Right lobe of liver (tissue), 6 donors: ENCODE data around the gene TEF. TPM values are rescaled to one million over a fixed set of nuclear protein-coding genes. Genes with fewer than 3 reads are reported as not detected.

Experiments used
- ATAC-seq, 4 donors: fragments of 200-7000 bp; cut with Tn5 transposase; one replicate each; pipeline ENCODE4 v1.9.1; 2020; ENCODE audit warnings: mild to moderate bottlenecking in 4 of 4, moderate library complexity in 4 of 4
- DNase-seq, 3 donors: peaks; one replicate each; pipeline ENCODE4 v3.0.0-alpha.2; 2020
- H3K27ac ChIP-seq, 3 donors: fragments of 200-600 bp; one replicate each; pipeline ENCODE4 v1.8.0; 2022
- H3K27me3 ChIP-seq, 2 donors: fragments of 200-600 bp; one replicate each; pipeline ENCODE4 v1.8.0; 2022
- H3K36me3 ChIP-seq, 4 donors: fragments of 200-600 bp; sonication (generic) in 1 of 4; one replicate each; pipeline versions ENCODE4 v1.5.1 to v1.8.0; 2017 to 2022; ENCODE audit warnings: control low read depth in 1 of 4
- H3K4me1 ChIP-seq, 4 donors: fragments of 200-600 bp; sonication (generic) in 1 of 4; one replicate each; pipeline versions ENCODE4 v1.5.1 to v1.8.0; 2017 to 2022; ENCODE audit warnings: control low read depth in 1 of 4
- H3K4me3 ChIP-seq, 3 donors: fragments of 200-600 bp; one replicate each; pipeline ENCODE4 v1.8.0; 2022
- H3K9me3 ChIP-seq, 4 donors: fragments of 200-600 bp; sonication (generic) in 1 of 4; one replicate each; pipeline versions ENCODE4 v1.5.1 to v1.8.0; 2017 to 2022; ENCODE audit warnings: control low read depth in 1 of 4
- CTCF ChIP-seq, 4 donors: fragments of 200-600 bp in 3 of 4; fragments of 450-650 bp in 1 of 4; IDR thresholded peaks; one replicate each; pipeline versions ENCODE4 v1.5.1 to v1.8.0; 2016 to 2022; ENCODE audit warnings: antibody characterized with exemption in 4 of 4, mild to moderate bottlenecking in 2 of 4
- POLR2A ChIP-seq: fragments of 450-650 bp; IDR thresholded peaks from one replicate; pipeline ENCODE4 v1.6.1; 2017; ENCODE audit warnings: antibody characterized with exemption, mild to moderate bottlenecking
- WGBS: methylation state at CpG from one replicate; pipeline ENCODE4 v1.1.6; 2018; ENCODE audit warnings: low coverage, low lambda C conversion rate; ENCODE audit not compliant: insufficient coverage; ENCODE audit errors: missing lambda C conversion rate; 5-methylcytosine and 5-hydroxymethylcytosine counted together
- intact Hi-C, 2 donors: fragments of 100-400 bp; cut with DNase I; formaldehyde crosslinking; loops; one replicate each; pipeline versions ENCODE4 v1.11.2 to v1.14.1; 2022
- total RNA-seq, 6 experiments: library from RNA; depleted of rRNA in 2 of 6; stranded (reverse); fragments of >200 nt in 2 of 6; fragmentation: NEBNext Ultra II Directional in 3 of 6; extraction: Animal tissue kit (Norgen Biotek cat#: 25700) in 3 of 6; gene quantifications; one replicate each; pipeline versions ENCODE4 v1.1.0 to v1.2.4, GENCODE V29; 2016 to 2023
- donor health status: DM: no; HTN: yes; CAD: no.
- donor health status: DM: no; HTN: no; CAD: no.
- donor health status: DM: no; HTN: no; CAD: no.
- donor health status: DM: no; HTN: yes; CAD: no.
- donor health status: DM: no; HTN: yes; CAD: no.

The TEF gene
- total RNA-seq, 6 experiments from 2014 or later: 6.1 to 28.9 (median 15.5) TPM

GRCh38 chr22:41444360-41445128, 62.8 kb downstream of the TEF start:
- Histone ChIP-seq H3K27ac (peak overlapping the region; percentile 98 to 100 (median 99)), H3K4me3 (peak overlapping the region; percentile 72 to 96 (median 95)), H3K36me3 (peaks cover 0 to 24% (median 9%) of the 10 kb centered on the region in 4 donors), H3K4me1 (peaks cover 0 to 48% (median 15%) of the 10 kb centered on the region in 4 donors), H3K27me3 (no peaks in the 10 kb centered on the region), H3K9me3 (no peaks in the 10 kb centered on the region)
- 0% methylated on average over 25 of the region's 35 CpGs for WGBS
- ATAC-seq (peak; percentile 53 to 69 (median 62)), DNase-seq (peak; percentile 93)
- intact Hi-C loops: no loop called here
- TF ChIP-seq CTCF (IDR thresholded peaks at IDR 0.05) (no peak), POLR2A (no peak)

GRCh38 chr22:41445129-41446056, 63.7 kb downstream of the TEF start:
- no peak for ATAC-seq
- no peaks in the 10 kb centered on the region for H3K9me3 ChIP-seq
- peak; percentile 28 to 58 (median 54) for DNase-seq
- intact Hi-C loops: no loop called here
- WGBS: 0% methylated on average over 21 of the region's 22 CpGs
- H3K27ac ChIP-seq: peak overlapping the region; percentile 98 to 100 (median 99)
- peak overlapping the region; percentile 72 to 96 (median 95) for H3K4me3 ChIP-seq
- no peak for TF ChIP-seq POLR2A
- peaks cover 0 to 20% (median 9%) of the 10 kb centered on the region in 4 donors for H3K36me3 ChIP-seq
- peaks cover 0 to 40% (median 12%) of the 10 kb centered on the region in 4 donors for H3K4me1 ChIP-seq
- H3K27me3 ChIP-seq: no peaks in the 10 kb centered on the region

GRCh38 chr22:41446057-41446501, 64.3 kb downstream of the TEF start:
- intact Hi-C loops: no loop called here
- ATAC-seq (no peak), DNase-seq (peak; percentile 47 to 66 (median 62))
- Histone ChIP-seq H3K4me3 (peak overlapping the region; percentile 72 to 96 (median 95)), H3K4me1 (peaks cover 0 to 34% (median 10%) of the 10 kb centered on the region in 4 donors), H3K36me3 (peaks cover 0 to 17% (median 6%) of the 10 kb centered on the region in 4 donors), H3K9me3 (no peaks in the 10 kb centered on the region), H3K27me3 (no peaks in the 10 kb centered on the region), H3K27ac (peak overlapping the region; percentile 98 to 100 (median 99))
- WGBS: under 1% methylated on average over 12 of the region's 34 CpGs
- TF ChIP-seq POLR2A: no peak
- no peak for TF ChIP-seq CTCF (IDR thresholded peaks at IDR 0.05)

GRCh38 chr22:41446639-41447434, 65.1 kb downstream of the TEF start, which contains the start of gene TOB2:
TSS of gene TOB2 (minus strand) at chr22:41446801. CDS start at chr22:41437345, 9,456 bp downstream.
- H3K27me3 ChIP-seq: no peaks in the 10 kb centered on the region
- H3K36me3 ChIP-seq: peaks cover 0 to 14% (median 4%) of the 10 kb centered on the region in 4 donors
- WGBS: 0% methylated on average over 16 of the region's 85 CpGs
- intact Hi-C loops: no loop called here
- H3K4me1 ChIP-seq: peaks cover 0 to 29% (median 7%) of the 10 kb centered on the region in 4 donors
- ATAC-seq: peak; percentile 71 to 75 (median 74)
- TF ChIP-seq CTCF (IDR thresholded peaks at IDR 0.05) (no peak), POLR2A (peak; percentile 100)
- H3K9me3 ChIP-seq: no peaks in the 10 kb centered on the region
- peak; percentile 97 for DNase-seq
- peak within 1 kb of the TSS; percentile 98 to 100 (median 99) for H3K27ac ChIP-seq
- peak within 1 kb of the TSS; percentile 72 to 96 (median 95) for H3K4me3 ChIP-seq
